GM12878 (cell line): ENCODE results near the gene PCID2. TPM values are rescaled to one million over a fixed set of nuclear protein-coding genes. Genes with fewer than 3 reads are reported as not detected.

Experiments used
- ATAC-seq: fragments of 200-7000 bp; cut with Tn5 transposase; 3 replicates; pipeline ENCODE4 v1.9.1; 2020; ENCODE audit warnings: mild to moderate bottlenecking, moderate library complexity
- BruUV-seq: library from RNA; stranded (reverse); fragments of 400-500 nt; replicated peaks from 2 replicates; lab custom pipeline; 2021; lab: Mats Ljungman, UMichigan
- CTCF ChIA-PET: fragments of 300-600 bp; sonication (Branson Sonifier 250); formaldehyde crosslinking; extraction: SDS; loops from one replicate; lab custom pipeline; 2021; ENCODE audit warnings: inconsistent platforms; lab: Yijun Ruan, JAX
- POLR2A ChIA-PET: fragments of 350-600 bp; formaldehyde crosslinking; extraction: SDS; loops from one replicate; lab custom pipeline; 2021; ENCODE audit warnings: inconsistent platforms; lab: Charles Lee
- RAD21 ChIA-PET: fragments of 300-600 bp; sonication (Branson Sonifier 250); formaldehyde crosslinking; loops from one replicate; lab custom pipeline; 2023; ENCODE audit warnings: antibody characterized with exemption; ENCODE audit not compliant: unreplicated experiment; lab: Charles Lee
- SMC1A ChIA-PET: fragments of 300-600 bp; sonication (Branson Sonifier 250); formaldehyde crosslinking; loops from one replicate; lab custom pipeline; 2023; ENCODE audit not compliant: unreplicated experiment, uncharacterized antibody; lab: Charles Lee
- DNase-seq: peaks from one replicate; pipeline ENCODE4 v3.0.0-alpha.2; 2011; ENCODE audit warnings: low read depth, low spot score
- FAIRE-seq: peaks from 3 replicates; lab custom pipeline; 2011; peaks lifted over from hg19 to GRCh38; lab: Jason Lieb, UNC
- H2AFZ ChIP-seq: 2 replicates; pipeline ENCODE4 v1.6.0; 2011; ENCODE audit warnings: low read depth, low read length, control low read depth; ENCODE audit not compliant: control insufficient read depth
- H3K27ac ChIP-seq: 2 replicates; pipeline ENCODE4 v1.5.1; 2011; ENCODE audit warnings: control low read depth; ENCODE audit not compliant: control insufficient read depth, insufficient read depth
- H3K27me3 ChIP-seq, 2 experiments: replicated peaks in 1 of 2; 2 replicates each; pipeline versions ENCODE4 v1.6.0 to v1.6.1; 2011; ENCODE audit warnings: low read length in 1 of 2; ENCODE audit not compliant: control insufficient read depth in 2 of 2, insufficient read depth in 2 of 2
- H3K36me3 ChIP-seq, 2 experiments: 2 replicates each; pipeline ENCODE4 v1.5.1; 2011; ENCODE audit warnings: low read length in 1 of 2; ENCODE audit not compliant: control insufficient read depth in 2 of 2, insufficient read depth in 2 of 2
- H3K4me1 ChIP-seq: 2 replicates; pipeline ENCODE4 v1.6.1; 2011; ENCODE audit warnings: mild to moderate bottlenecking, low read length, moderate library complexity, mixed read lengths; ENCODE audit not compliant: control insufficient read depth, insufficient read depth
- H3K4me2 ChIP-seq: 2 replicates; pipeline ENCODE4 v1.6.0; 2011; ENCODE audit warnings: control low read depth; ENCODE audit not compliant: control insufficient read depth, insufficient read depth
- H3K4me3 ChIP-seq: fragments of 200-600 bp; sonication (generic); 2 replicates; pipeline ENCODE4 v1.5.1; 2016
- H3K79me2 ChIP-seq: 2 replicates; pipeline ENCODE4 v1.6.0; 2011; ENCODE audit warnings: low read length; ENCODE audit not compliant: control insufficient read depth, insufficient read depth
- H3K9ac ChIP-seq: 2 replicates; pipeline ENCODE4 v1.8.0; 2011; ENCODE audit warnings: low read length, control low read depth, mixed read lengths; ENCODE audit not compliant: control insufficient read depth, insufficient read depth
- H3K9me3 ChIP-seq: replicated peaks from 3 replicates; pipeline ENCODE4 v1.5.1; 2011; ENCODE audit warnings: mild to moderate bottlenecking, low read length; ENCODE audit not compliant: control insufficient read depth, insufficient read depth
- H4K20me1 ChIP-seq: 2 replicates; pipeline ENCODE4 v1.6.0; 2011; ENCODE audit not compliant: control insufficient read depth, insufficient read depth
- EZH2 ChIP-seq: IDR thresholded peaks from 2 replicates; pipeline ENCODE4 v1.6.1; 2012; ENCODE audit warnings: low read depth, mild to moderate bottlenecking, control low read depth, inconsistent platforms, low read length, borderline replicate concordance; ENCODE audit not compliant: control insufficient read depth
- NFIC ChIP-seq: IDR thresholded peaks from 2 replicates; pipeline ENCODE4 v1.6.1; 2012; ENCODE audit warnings: low read depth, mild to moderate bottlenecking, inconsistent platforms, low read length, moderate library complexity
- SKIL ChIP-seq: fragments of 450-650 bp; IDR thresholded peaks from 2 replicates; pipeline ENCODE4 v1.6.1; 2017; ENCODE audit warnings: mild to moderate bottlenecking, low read depth, inconsistent platforms; ENCODE audit not compliant: poor library complexity, severe bottlenecking
- ZNF622 ChIP-seq: fragments of 450-650 bp; IDR thresholded peaks from 2 replicates; pipeline ENCODE4 v1.6.1; 2017; ENCODE audit warnings: mild to moderate bottlenecking, inconsistent platforms
- WGBS: methylation state at CpG from one replicate; pipeline ENCODE4 v1.1.6; 2016; ENCODE audit warnings: low lambda C conversion rate; ENCODE audit not compliant: insufficient replicate concordance, insufficient coverage; ENCODE audit errors: missing lambda C conversion rate; 5-methylcytosine and 5-hydroxymethylcytosine counted together
- in situ Hi-C: fragments of 300-500 bp; cut with MboI; formaldehyde crosslinking; loops from 9 replicates; pipeline ENCODE4 v1.14.3; 2018; ENCODE audit warnings: mixed read lengths
- intact Hi-C: fragments of 100-400 bp; cut with micrococcal nuclease; formaldehyde crosslinking; loops from one replicate; pipeline ENCODE4 v1.14.2; 2022; ENCODE audit not compliant: unreplicated experiment
- polyA plus RNA-seq, 11 experiments: library from polyadenylated mRNA; depleted of rRNA in 4 of 11; unstranded in 6 of 11; stranded (reverse) in 5 of 11; fragments of >200 nt; fragmentation: Nextera tagmentation in 4 of 11; fragmentation: Illumina TruSeq in 1 of 11; extraction: Ambion mirVana in 4 of 11; extraction: Trizol in 1 of 11; gene quantifications; 1 replicate in 1 of 11; 2 replicates in 10 of 11; pipeline versions ENCODE4 v1.2.1 to v1.2.3, GENCODE V29; 2011 to 2016; ENCODE audit warnings: inconsistent platforms in 2 of 11, missing spikeins in 2 of 11, low read depth in 1 of 11
- total RNA-seq, 4 experiments: library from RNA; depleted of rRNA in 3 of 4; stranded (reverse); fragments of >200 nt in 3 of 4; fragmentation: Illumina TruSeq in 1 of 4; extraction: Trizol in 1 of 4; gene quantifications; 2 replicates each; pipeline versions ENCODE4 v1.2.1 to v1.2.3, GENCODE V29; 2013 to 2021
- TF ChIP-seq, protein P1 (sequence below): fragments of 150-350 bp; IDR thresholded peaks from 2 replicates; pipeline ENCODE4 v1.6.1; 2014; ENCODE audit warnings: mild to moderate bottlenecking, low read depth, low read length

PCID2 gene
- total and polyA plus RNA-seq, 10 of the 15 experiments (the other 5 are each of a cell fraction or from before 2014, with no cell fraction given), result 37.0 to 98.1 (median 58.3) TPM

GRCh38 chr13:113171250-113172125 lies 37.0 kb downstream of the PCID2 start:
- in situ Hi-C loops (no loop called here), intact Hi-C loops (no loop called here)
- DNase-seq (no peak), ATAC-seq (no peak), FAIRE-seq (no peak)
- CTCF ChIA-PET, result no interaction called here
- POLR2A ChIA-PET, result interaction anchor here (0.6 kb wide), 1 partner anchor 98 kb away, joined by 6 read pairs; no protein-coding TSS in a partner anchor
- Histone ChIP-seq H2AFZ (no peak overlapping the region), H3K27me3 (no peaks in the 10 kb centered on the region), H4K20me1 (no peaks in the 10 kb centered on the region), H3K4me2 (no peak overlapping the region), H3K4me1 (no peaks in the 10 kb centered on the region), H3K36me3 (peaks cover 4 to 17% of the 10 kb centered on the region in 2 experiments), H3K4me3 (no peak overlapping the region), H3K9me3 (no peaks in the 10 kb centered on the region; the same call in 2 of the 3 replicates), H3K79me2 (no peaks in the 10 kb centered on the region), H3K27ac (no peak overlapping the region), H3K9ac (no peak overlapping the region)
- BruUV-seq, result no TSS peak
- TF ChIP-seq, protein P1, sequence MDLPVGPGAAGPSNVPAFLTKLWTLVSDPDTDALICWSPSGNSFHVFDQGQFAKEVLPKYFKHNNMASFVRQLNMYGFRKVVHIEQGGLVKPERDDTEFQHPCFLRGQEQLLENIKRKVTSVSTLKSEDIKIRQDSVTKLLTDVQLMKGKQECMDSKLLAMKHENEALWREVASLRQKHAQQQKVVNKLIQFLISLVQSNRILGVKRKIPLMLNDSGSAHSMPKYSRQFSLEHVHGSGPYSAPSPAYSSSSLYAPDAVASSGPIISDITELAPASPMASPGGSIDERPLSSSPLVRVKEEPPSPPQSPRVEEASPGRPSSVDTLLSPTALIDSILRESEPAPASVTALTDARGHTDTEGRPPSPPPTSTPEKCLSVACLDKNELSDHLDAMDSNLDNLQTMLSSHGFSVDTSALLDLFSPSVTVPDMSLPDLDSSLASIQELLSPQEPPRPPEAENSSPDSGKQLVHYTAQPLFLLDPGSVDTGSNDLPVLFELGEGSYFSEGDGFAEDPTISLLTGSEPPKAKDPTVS, result no peak
- no peak for TF ChIP-seq NFIC
- TF ChIP-seq SKIL, result no peak
- TF ChIP-seq ZNF622, result no peak
- no peak for TF ChIP-seq EZH2
- RAD21 ChIA-PET, result no interaction called here
- WGBS, result 92% methylated on average over 34 of the region's 34 CpGs
- SMC1A ChIA-PET, result no interaction called here
